IMR-90 (cell line): ENCODE results near the gene FA2H. TPM values are rescaled to one million over a fixed set of nuclear protein-coding genes. Genes with fewer than 3 reads are reported as not detected.

Experiments used
- ATAC-seq: fragments of 200-7000 bp; cut with Tn5 transposase; 2 replicates; pipeline ENCODE4 v1.9.1; 2020; ENCODE audit warnings: low read depth, mild to moderate bottlenecking, moderate library complexity
- BruUV-seq: library from RNA; stranded (reverse); fragments of 400-500 nt; replicated peaks from 2 replicates; lab custom pipeline; 2021; lab: Mats Ljungman, UMichigan
- CTCF ChIA-PET: fragments of 300-600 bp; formaldehyde crosslinking; extraction: SDS; loops from one replicate; lab custom pipeline; 2021; ENCODE audit warnings: antibody characterized with exemption; lab: Yijun Ruan, JAX
- POLR2A ChIA-PET: fragments of 300-600 bp; sonication (Branson Sonifier 250); formaldehyde crosslinking; loops from one replicate; lab custom pipeline; 2022; ENCODE audit warnings: antibody characterized with exemption; ENCODE audit not compliant: unreplicated experiment; lab: Charles Lee
- DNase-seq: peaks from one replicate; pipeline ENCODE4 v3.0.0; 2013
- H2AFZ ChIP-seq: replicated peaks from 2 replicates; pipeline ENCODE3; 2013; ENCODE audit warnings: low read length, mild to moderate bottlenecking; ENCODE audit not compliant: poor library complexity
- H2AK5ac ChIP-seq: 2 replicates; pipeline ENCODE4 v1.6.1; 2013; ENCODE audit warnings: low read depth, low read length, inconsistent platforms
- H2AK9ac ChIP-seq: replicated peaks from 2 replicates; pipeline ENCODE3; 2013; ENCODE audit warnings: mild to moderate bottlenecking, low read depth, low read length, moderate library complexity; ENCODE audit not compliant: poor library complexity
- H2BK120ac ChIP-seq: 2 replicates; pipeline ENCODE4 v1.6.1; 2013; ENCODE audit warnings: low read depth, low read length, inconsistent platforms
- H2BK15ac ChIP-seq: 3 replicates; pipeline ENCODE4 v1.6.1; 2013; ENCODE audit warnings: low read depth, low read length, inconsistent platforms
- H2BK20ac ChIP-seq: 2 replicates; pipeline ENCODE4 v1.6.1; 2013; ENCODE audit warnings: low read depth, mild to moderate bottlenecking, inconsistent platforms, low read length, moderate library complexity
- H2BK5ac ChIP-seq: 2 replicates; pipeline ENCODE4 v1.6.1; 2013; ENCODE audit warnings: mild to moderate bottlenecking, low read depth, low read length, inconsistent platforms; ENCODE audit not compliant: poor library complexity, severe bottlenecking
- H3K14ac ChIP-seq: replicated peaks from 2 replicates; pipeline ENCODE4 v1.6.1; 2013; ENCODE audit warnings: low read depth, low read length, inconsistent platforms
- H3K18ac ChIP-seq: 2 replicates; pipeline ENCODE4 v1.6.1; 2013; ENCODE audit warnings: low read depth, low read length, control low read depth
- H3K23ac ChIP-seq: 2 replicates; pipeline ENCODE4 v1.6.1; 2013; ENCODE audit warnings: low read depth, low read length, inconsistent platforms
- H3K27ac ChIP-seq: 2 replicates; pipeline ENCODE4 v1.5.1; 2013; ENCODE audit warnings: mild to moderate bottlenecking, control low read depth, low read length; ENCODE audit not compliant: insufficient read depth
- H3K27me3 ChIP-seq: 2 replicates; pipeline ENCODE4 v1.6.1; 2013; ENCODE audit warnings: low read length; ENCODE audit not compliant: control insufficient read depth, insufficient read depth
- H3K36me3 ChIP-seq: 2 replicates; pipeline ENCODE4 v1.6.1; 2013; ENCODE audit warnings: low read length, mixed read lengths; ENCODE audit not compliant: control insufficient read depth, insufficient read depth
- H3K4ac ChIP-seq: 2 replicates; pipeline ENCODE4 v1.6.1; 2013; ENCODE audit warnings: low read depth, low read length, inconsistent platforms
- H3K4me1 ChIP-seq: 2 replicates; pipeline ENCODE4 v1.6.1; 2013; ENCODE audit warnings: low read length, mixed read lengths; ENCODE audit not compliant: control insufficient read depth, insufficient read depth
- H3K4me2 ChIP-seq: 2 replicates; pipeline ENCODE4 v1.6.1; 2013; ENCODE audit warnings: low read depth, mild to moderate bottlenecking, control low read depth, low read length, moderate library complexity
- H3K4me3 ChIP-seq: 2 replicates; pipeline ENCODE4 v1.5.1; 2013; ENCODE audit warnings: low read depth, mild to moderate bottlenecking, control low read depth, low read length, moderate library complexity; ENCODE audit not compliant: insufficient read depth
- H3K56ac ChIP-seq: 2 replicates; pipeline ENCODE4 v1.6.1; 2013; ENCODE audit warnings: low read length, inconsistent platforms; ENCODE audit not compliant: insufficient read depth; ENCODE audit errors: extremely low read depth
- H3K79me1 ChIP-seq, 2 experiments: 2 replicates each; pipeline ENCODE4 v1.6.1; 2013; ENCODE audit warnings: low read length in 2 of 2, inconsistent platforms in 1 of 2, low read depth in 1 of 2
- H3K9ac ChIP-seq: 2 replicates; pipeline ENCODE4 v1.6.1; 2013; ENCODE audit warnings: low read depth, low read length, control low read depth
- H3K9me1 ChIP-seq: 2 replicates; pipeline ENCODE4 v1.6.1; 2013; ENCODE audit warnings: low read length, inconsistent platforms; ENCODE audit not compliant: insufficient read depth
- H3K9me3 ChIP-seq: 2 replicates; pipeline ENCODE4 v1.6.1; 2013; ENCODE audit warnings: low read length; ENCODE audit not compliant: control insufficient read depth, insufficient read depth
- H4K20me1 ChIP-seq: 2 replicates; pipeline ENCODE4 v1.6.1; 2013; ENCODE audit warnings: low read length, inconsistent platforms; ENCODE audit not compliant: insufficient read depth
- H4K5ac ChIP-seq: 2 replicates; pipeline ENCODE4 v1.6.1; 2013; ENCODE audit warnings: mild to moderate bottlenecking, low read depth, low read length, control low read depth
- H4K8ac ChIP-seq, 2 experiments: 2 replicates each; pipeline ENCODE4 v1.6.1; 2013; ENCODE audit warnings: low read depth in 2 of 2, low read length in 2 of 2, control low read depth in 1 of 2, inconsistent platforms in 1 of 2
- H4K91ac ChIP-seq: 2 replicates; pipeline ENCODE4 v1.6.1; 2013; ENCODE audit warnings: low read depth, low read length, inconsistent platforms; ENCODE audit not compliant: insufficient read depth
- BHLHE40 ChIP-seq: fragments of 150-350 bp; IDR thresholded peaks from 2 replicates; pipeline ENCODE4 v1.6.1; 2016; ENCODE audit warnings: mild to moderate bottlenecking, low read depth, low read length
- CHD1 ChIP-seq: IDR thresholded peaks from 2 replicates; pipeline ENCODE4 v1.6.1; 2012; ENCODE audit warnings: low read depth, low read length, improper control_type of control experiment
- ELK1 ChIP-seq: fragments of 150-350 bp; IDR thresholded peaks from 2 replicates; pipeline ENCODE4 v1.6.1; 2016; ENCODE audit warnings: low read depth, mild to moderate bottlenecking, low read length, moderate library complexity, borderline replicate concordance
- MAFK ChIP-seq: IDR thresholded peaks from 2 replicates; pipeline ENCODE4 v1.6.1; 2012; ENCODE audit warnings: low read depth, low read length, improper control_type of control experiment
- MXI1 ChIP-seq: IDR thresholded peaks from 2 replicates; pipeline ENCODE4 v1.6.1; 2012; ENCODE audit warnings: low read depth, mild to moderate bottlenecking, low read length, moderate library complexity, borderline replicate concordance
- RAD21 ChIP-seq: IDR thresholded peaks from 2 replicates; pipeline ENCODE4 v1.6.1; 2012; ENCODE audit warnings: low read length, improper control_type of control experiment
- SMC3 ChIP-seq: fragments of 150-350 bp; IDR thresholded peaks from 2 replicates; pipeline ENCODE4 v1.6.1; 2016; ENCODE audit warnings: low read depth, mild to moderate bottlenecking, antibody characterized with exemption, low read length, moderate library complexity
- WGBS, 2 experiments: methylation state at CpG; one replicate each; pipeline versions ENCODE4 v1.1.5 to v1.1.7; 2013; ENCODE audit warnings: missing lambda C conversion rate in 2 of 2; ENCODE audit not compliant: insufficient read length in 1 of 2; ENCODE audit errors: extremely low coverage in 2 of 2; 5-methylcytosine and 5-hydroxymethylcytosine counted together
- dilution Hi-C: fragments of 300-500 bp; cut with HindIII; formaldehyde crosslinking; loops from one replicate; pipeline ENCODE4 v1.14.3; 2018; ENCODE audit warnings: low sequenced_read_pairs; ENCODE audit not compliant: unreplicated experiment
- in situ Hi-C: fragments of 300-500 bp; cut with MboI; formaldehyde crosslinking; loops from 3 replicates; pipeline ENCODE4 v1.14.3; 2019; ENCODE audit warnings: low sequenced_read_pairs, inconsistent platforms, mixed read lengths
- intact Hi-C: fragments of 100-400 bp; cut with micrococcal nuclease; formaldehyde crosslinking; loops from 2 replicates; pipeline ENCODE4 v1.10.0; 2022
- polyA plus RNA-seq, 3 experiments: library from polyadenylated mRNA; depleted of rRNA; stranded (reverse); fragments of >200 nt; gene quantifications; 2 replicates each; pipeline ENCODE4 v1.2.3, GENCODE V29; 2012; ENCODE audit warnings: low replicate concordance in 1 of 3
- total RNA-seq: library from RNA; depleted of rRNA; stranded (reverse); fragments of >200 nt; gene quantifications from 2 replicates; pipeline ENCODE4 v1.2.3, GENCODE V29; 2012

FA2H gene
- total and polyA plus RNA-seq, 2 of the 4 experiments (the other 2 are of a cell fraction): not detected

GRCh38 chr16:74771656-74772315, 2.8 kb downstream of the FA2H start:
- no peak overlapping the region for H4K5ac ChIP-seq
- H3K79me1 ChIP-seq: no peaks in the 10 kb centered on the region
- peaks cover 5% of the 10 kb centered on the region for H3K9me3 ChIP-seq
- H2BK20ac ChIP-seq: no peak overlapping the region
- CTCF ChIA-PET: no interaction called here
- ATAC-seq: no peak
- dilution Hi-C loops (no loop called here), intact Hi-C loops (no loop called here), in situ Hi-C loops (no loop called here)
- no peak overlapping the region for H3K23ac ChIP-seq
- no peak overlapping the region for H4K8ac ChIP-seq
- no peak overlapping the region for H3K9ac ChIP-seq
- no peaks in the 10 kb centered on the region; the same call in 1 of the 2 replicates for H3K4me1 ChIP-seq
- WGBS, 2 experiments: 39% methylated on average over 4 of the region's 11 CpGs; no CpG with 5 or more reads in 1 of the 2 experiments
- no peak overlapping the region for H4K91ac ChIP-seq
- H4K20me1 ChIP-seq: no peaks in the 10 kb centered on the region
- no peak overlapping the region for H3K27ac ChIP-seq
- H3K4me2 ChIP-seq: no peak overlapping the region
- H2BK15ac ChIP-seq: no peak overlapping the region
- no peak overlapping the region for H2AK9ac ChIP-seq
- no peak overlapping the region for H2BK5ac ChIP-seq
- H2BK120ac ChIP-seq: no peak overlapping the region
- POLR2A ChIA-PET: no interaction called here
- TF ChIP-seq ELK1 (no peak), SMC3 (no peak), CHD1 (no peak), MAFK (no peak), BHLHE40 (no peak), MXI1 (no peak), RAD21 (no peak)
- no peak overlapping the region for H3K14ac ChIP-seq
- H3K9me1 ChIP-seq: no peaks in the 10 kb centered on the region
- H3K27me3 ChIP-seq: peaks cover 55% of the 10 kb centered on the region
- H3K36me3 ChIP-seq: no peaks in the 10 kb centered on the region
- H3K56ac ChIP-seq: no peak overlapping the region
- no peak overlapping the region for H3K4ac ChIP-seq
- no TSS peak for BruUV-seq
- no peak overlapping the region for H3K4me3 ChIP-seq
- no peak overlapping the region for H2AK5ac ChIP-seq
- no peak overlapping the region for H2AFZ ChIP-seq
- DNase-seq: no peak
- H3K18ac ChIP-seq: no peak overlapping the region
